Left ventricle myocardium inferior (tissue), 1 donor: ENCODE results near the gene CPA4. TPM values are rescaled to one million over a fixed set of nuclear protein-coding genes. Genes with fewer than 3 reads are reported as not detected.

Source experiments
- DNase-seq: peaks from one replicate; pipeline ENCODE4 v3.0.0-alpha.2; 2020
- H3K27ac ChIP-seq: fragments of 200-600 bp; replicated peaks from 2 replicates; pipeline ENCODE4 v1.8.0; 2021
- H3K27me3 ChIP-seq: fragments of 200-600 bp; 2 replicates; pipeline ENCODE4 v1.8.0; 2021; ENCODE audit warnings: low read depth
- H3K36me3 ChIP-seq: fragments of 200-600 bp; 2 replicates; pipeline ENCODE4 v1.8.0; 2021
- H3K4me1 ChIP-seq: fragments of 200-600 bp; 2 replicates; pipeline ENCODE4 v1.8.0; 2021
- H3K4me3 ChIP-seq: fragments of 200-600 bp; 2 replicates; pipeline ENCODE4 v1.8.0; 2021; ENCODE audit warnings: mild to moderate bottlenecking, moderate library complexity
- H3K9me3 ChIP-seq: fragments of 200-600 bp; replicated peaks from 2 replicates; pipeline ENCODE4 v1.8.0; 2021
- intact Hi-C: fragments of 100-400 bp; cut with micrococcal nuclease; formaldehyde crosslinking; loops from one replicate; pipeline ENCODE4 v1.11.0; 2022
- total RNA-seq: library from RNA; stranded (reverse); fragmentation: NEBNext Ultra II Directional; extraction: Animal tissue kit (Norgen Biotek cat#: 25700); gene quantifications from one replicate; pipeline ENCODE4 v1.2.1, GENCODE V29; 2021
- TF ChIP-seq, protein P1 (sequence below): fragments of 200-600 bp; IDR thresholded peaks from 2 replicates; pipeline ENCODE4 v1.8.0; 2021; ENCODE audit warnings: antibody characterized with exemption, mild to moderate bottlenecking, borderline replicate concordance
- donor health status: DM: no; HTN: yes; CAD: no; lungs with severe emphysema.

CPA4 gene
- total RNA-seq, 1 donor from 2014 or later, result not detected

DNA sequence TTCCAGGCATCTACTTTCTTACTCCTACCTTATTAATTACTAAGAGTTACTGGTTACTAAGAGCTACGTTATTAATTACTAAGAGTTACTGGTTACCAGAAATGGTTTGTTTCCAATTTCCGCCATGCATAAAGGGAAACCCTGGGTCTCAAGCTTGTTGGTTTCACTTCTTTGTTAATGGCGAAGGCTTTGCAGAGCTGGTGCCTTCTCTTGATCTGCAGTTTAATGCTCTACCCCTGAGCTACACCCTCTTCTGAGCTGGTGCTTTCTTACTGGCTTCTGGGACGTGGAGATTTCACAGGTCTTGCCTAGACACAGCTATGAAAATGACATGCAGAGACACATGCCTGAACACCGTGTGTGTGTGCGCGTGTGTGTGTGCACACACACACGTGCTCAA is 560 bp downstream of the CPA4 start:
- Histone ChIP-seq H3K4me3 (no peak overlapping the region), H3K27ac (no peak overlapping the region), H3K36me3 (no peaks in the 10 kb centered on the region), H3K27me3 (no peaks in the 10 kb centered on the region), H3K4me1 (no peaks in the 10 kb centered on the region), H3K9me3 (no peaks in the 10 kb centered on the region)
- intact Hi-C loops, result no loop called here
- TF ChIP-seq, protein P1, sequence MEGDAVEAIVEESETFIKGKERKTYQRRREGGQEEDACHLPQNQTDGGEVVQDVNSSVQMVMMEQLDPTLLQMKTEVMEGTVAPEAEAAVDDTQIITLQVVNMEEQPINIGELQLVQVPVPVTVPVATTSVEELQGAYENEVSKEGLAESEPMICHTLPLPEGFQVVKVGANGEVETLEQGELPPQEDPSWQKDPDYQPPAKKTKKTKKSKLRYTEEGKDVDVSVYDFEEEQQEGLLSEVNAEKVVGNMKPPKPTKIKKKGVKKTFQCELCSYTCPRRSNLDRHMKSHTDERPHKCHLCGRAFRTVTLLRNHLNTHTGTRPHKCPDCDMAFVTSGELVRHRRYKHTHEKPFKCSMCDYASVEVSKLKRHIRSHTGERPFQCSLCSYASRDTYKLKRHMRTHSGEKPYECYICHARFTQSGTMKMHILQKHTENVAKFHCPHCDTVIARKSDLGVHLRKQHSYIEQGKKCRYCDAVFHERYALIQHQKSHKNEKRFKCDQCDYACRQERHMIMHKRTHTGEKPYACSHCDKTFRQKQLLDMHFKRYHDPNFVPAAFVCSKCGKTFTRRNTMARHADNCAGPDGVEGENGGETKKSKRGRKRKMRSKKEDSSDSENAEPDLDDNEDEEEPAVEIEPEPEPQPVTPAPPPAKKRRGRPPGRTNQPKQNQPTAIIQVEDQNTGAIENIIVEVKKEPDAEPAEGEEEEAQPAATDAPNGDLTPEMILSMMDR, result no peak
- no peak for DNase-seq

DNA sequence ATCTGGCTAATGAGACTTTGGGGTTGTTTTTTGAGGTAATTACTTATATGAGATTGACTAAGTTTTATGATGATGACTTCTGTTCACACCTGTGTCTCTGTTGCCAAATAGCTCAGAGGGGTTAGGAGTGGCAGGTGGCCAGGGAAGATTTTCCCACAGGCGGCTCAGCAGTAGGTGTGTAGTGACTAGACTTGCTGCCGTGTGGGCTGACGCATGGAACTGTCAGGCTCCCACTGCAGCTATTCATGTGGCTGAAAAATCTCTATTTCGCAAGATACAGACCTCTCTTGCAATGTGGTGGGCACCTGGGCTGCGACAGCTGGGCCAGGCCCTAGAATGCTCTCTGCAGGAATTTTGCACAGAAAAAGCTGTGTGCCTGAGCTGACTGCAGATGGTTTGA is 1.4 kb downstream of the CPA4 start:
- Histone ChIP-seq H3K27me3 (no peaks in the 10 kb centered on the region), H3K4me1 (no peaks in the 10 kb centered on the region), H3K4me3 (no peak overlapping the region), H3K36me3 (no peaks in the 10 kb centered on the region), H3K9me3 (no peaks in the 10 kb centered on the region), H3K27ac (no peak overlapping the region)
- TF ChIP-seq, protein P1, result no peak
- intact Hi-C loops, result no loop called here
- no peak for DNase-seq

DNA sequence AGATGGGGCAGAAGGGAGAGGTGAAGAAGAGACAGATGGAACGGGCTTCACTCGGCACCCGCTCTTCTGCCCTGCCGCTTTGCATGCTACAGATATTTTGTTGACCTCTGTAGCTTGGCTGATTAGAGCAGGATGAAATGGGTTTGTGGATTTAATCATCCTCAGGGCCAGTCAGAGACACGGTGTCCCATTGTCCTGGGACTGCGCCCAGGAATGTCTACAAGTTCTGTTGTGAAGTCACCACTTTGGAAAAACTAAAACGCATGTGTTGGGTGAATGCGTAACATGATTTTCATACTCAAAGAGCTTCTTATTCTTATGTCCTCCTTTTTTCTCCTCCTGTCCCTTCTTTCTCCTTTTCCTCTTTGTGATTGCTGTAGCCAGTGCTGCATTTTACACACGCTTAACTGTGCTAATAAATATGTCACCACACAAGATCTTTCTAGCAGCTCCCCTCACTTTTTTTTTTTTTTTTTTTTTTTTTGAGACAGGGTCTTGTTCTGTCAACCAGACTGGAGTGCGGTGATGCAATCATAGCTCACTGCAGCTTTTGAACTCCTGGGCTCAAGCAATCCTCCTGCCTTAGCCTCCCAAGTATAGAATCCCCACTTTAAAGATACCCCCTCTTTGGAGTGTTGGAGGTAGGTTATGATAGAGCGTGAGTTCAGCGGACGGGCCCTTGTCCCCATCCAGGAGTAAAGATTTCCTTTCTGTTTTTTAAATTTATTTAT is 3.4 kb downstream of the CPA4 start:
- TF ChIP-seq, protein P1, result no peak
- intact Hi-C loops, result no loop called here
- no peak overlapping the region for H3K27ac ChIP-seq
- no peaks in the 10 kb centered on the region for H3K27me3 ChIP-seq
- DNase-seq, result no peak
- no peak overlapping the region for H3K4me3 ChIP-seq
- H3K36me3 ChIP-seq, result no peaks in the 10 kb centered on the region
- no peaks in the 10 kb centered on the region for H3K4me1 ChIP-seq
- no peaks in the 10 kb centered on the region for H3K9me3 ChIP-seq

DNA sequence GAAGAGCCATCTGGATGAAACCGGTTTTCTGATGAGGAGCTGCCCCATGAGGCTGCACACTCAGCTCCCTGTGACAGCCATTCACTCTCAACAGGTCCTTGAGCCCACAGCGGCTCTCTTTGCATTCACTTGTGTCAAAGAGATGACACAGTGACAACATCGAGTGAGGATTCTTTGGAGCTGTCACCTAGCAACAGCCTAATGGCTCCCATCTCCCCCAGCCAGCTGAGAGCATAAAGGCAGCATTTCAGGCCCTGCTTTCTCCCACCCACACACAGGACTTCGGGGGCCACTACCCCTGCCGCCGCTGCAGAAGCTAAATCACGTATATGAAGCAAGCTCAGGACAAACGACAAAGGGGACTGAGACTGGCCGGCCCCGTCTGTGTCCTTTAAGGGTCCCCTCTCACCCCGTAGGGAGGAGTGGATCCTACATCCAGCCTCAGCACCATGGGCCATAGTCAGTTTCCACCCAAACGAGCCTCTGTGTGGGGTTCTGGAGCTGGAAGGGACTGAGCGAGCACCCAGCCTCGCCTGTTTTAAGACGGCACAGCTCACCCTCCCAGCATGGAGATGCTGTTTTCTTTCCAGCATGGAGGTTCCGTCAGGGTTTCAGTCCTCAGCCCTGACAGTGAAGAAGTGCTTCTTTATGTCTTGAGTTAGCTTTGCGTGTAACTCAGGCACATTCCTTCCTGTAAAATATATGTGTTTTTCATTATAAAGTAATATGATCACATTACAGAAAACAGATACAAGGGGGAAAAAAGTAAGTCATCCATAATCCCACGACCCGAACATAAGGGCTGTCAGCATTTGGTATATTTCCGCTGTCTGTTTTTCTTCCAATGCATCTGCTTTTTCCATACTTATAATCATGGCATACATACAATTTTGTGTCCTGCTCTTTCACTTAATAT is 4.9 kb downstream of the CPA4 start:
- TF ChIP-seq, protein P1, result no peak
- intact Hi-C loops, result no loop called here
- DNase-seq, result no peak
- no peaks in the 10 kb centered on the region for H3K36me3 ChIP-seq
- H3K9me3 ChIP-seq, result no peaks in the 10 kb centered on the region
- no peak overlapping the region for H3K27ac ChIP-seq
- no peak overlapping the region for H3K4me3 ChIP-seq
- H3K4me1 ChIP-seq, result no peaks in the 10 kb centered on the region
- peaks cover 10% of the 10 kb centered on the region for H3K27me3 ChIP-seq

DNA sequence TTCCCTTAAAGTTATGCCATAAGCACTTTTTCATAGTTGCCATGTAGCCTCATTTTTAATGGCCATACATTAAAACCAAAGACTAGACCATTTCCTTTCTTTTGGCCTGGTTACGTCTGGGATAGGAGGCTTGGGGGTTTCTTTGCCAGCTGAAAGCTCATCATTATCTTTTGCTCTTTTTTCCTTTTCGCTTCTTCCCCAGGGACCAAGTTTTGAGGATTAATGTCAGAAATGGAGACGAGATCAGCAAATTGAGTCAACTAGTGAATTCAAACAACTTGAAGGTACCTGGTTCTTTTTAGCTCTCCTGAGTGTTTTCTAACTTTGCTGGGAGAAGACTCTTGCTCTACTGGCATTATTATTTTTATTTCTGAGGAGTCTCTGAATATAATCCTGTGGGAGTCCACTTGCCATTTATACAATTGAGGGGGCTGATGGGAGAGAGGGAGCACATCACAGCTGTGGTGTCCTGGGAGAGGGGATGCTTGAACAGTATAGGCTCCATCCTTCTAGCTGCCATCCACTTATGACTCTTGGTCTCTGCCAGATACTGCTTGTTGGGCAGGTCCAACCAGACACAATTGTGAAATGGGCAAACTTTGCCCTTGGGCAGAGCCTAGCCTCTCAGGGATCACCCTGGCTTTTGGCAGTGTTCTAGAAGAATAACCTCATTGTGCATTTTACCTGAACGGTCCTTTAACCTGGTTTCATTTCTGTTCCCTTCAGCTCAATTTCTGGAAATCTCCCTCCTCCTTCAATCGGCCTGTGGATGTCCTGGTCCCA is 5.8 kb downstream of the CPA4 start:
- intact Hi-C loops, result no loop called here
- H3K4me3 ChIP-seq, result no peak overlapping the region
- peaks cover 10% of the 10 kb centered on the region for H3K27me3 ChIP-seq
- no peak overlapping the region for H3K27ac ChIP-seq
- TF ChIP-seq, protein P1, result no peak
- no peaks in the 10 kb centered on the region for H3K9me3 ChIP-seq
- H3K4me1 ChIP-seq, result no peaks in the 10 kb centered on the region
- no peak for DNase-seq
- H3K36me3 ChIP-seq, result no peaks in the 10 kb centered on the region
